Esophagus muscularis mucosa (tissue), 3 donors: ENCODE results near the gene IAH1.

Source experiments
- POLR2A ChIP-seq: fragments of 450-650 bp; IDR thresholded peaks from one replicate; pipeline ENCODE4 v1.6.1; 2017; ENCODE audit warnings: antibody characterized with exemption, moderate library complexity, mild to moderate bottlenecking, low read depth
- POLR2AphosphoS5 ChIP-seq, 2 donors: sonication (generic); formaldehyde crosslinking; IDR thresholded peaks; one replicate each; pipeline ENCODE4 v1.6.1; 2017; ENCODE audit warnings: antibody characterized with exemption in 2 of 2
- TF ChIP-seq, protein P1 (sequence below), 3 experiments: fragments of 200-600 bp in 2 of 3; fragments of 450-650 bp in 1 of 3; sonication (generic) in 2 of 3; IDR thresholded peaks; one replicate each; pipeline ENCODE4 v1.5.1; 2017 to 2019; ENCODE audit warnings: antibody characterized with exemption in 3 of 3, mild to moderate bottlenecking in 2 of 3, moderate library complexity in 1 of 3

GRCh38 chr2:9461079-9461478 lies 13.3 kb upstream of the IAH1 start:
- TF ChIP-seq POLR2A (no peak), POLR2AphosphoS5 (IDR thresholded peaks at IDR 0.05) (no peak)
- TF ChIP-seq, protein P1, sequence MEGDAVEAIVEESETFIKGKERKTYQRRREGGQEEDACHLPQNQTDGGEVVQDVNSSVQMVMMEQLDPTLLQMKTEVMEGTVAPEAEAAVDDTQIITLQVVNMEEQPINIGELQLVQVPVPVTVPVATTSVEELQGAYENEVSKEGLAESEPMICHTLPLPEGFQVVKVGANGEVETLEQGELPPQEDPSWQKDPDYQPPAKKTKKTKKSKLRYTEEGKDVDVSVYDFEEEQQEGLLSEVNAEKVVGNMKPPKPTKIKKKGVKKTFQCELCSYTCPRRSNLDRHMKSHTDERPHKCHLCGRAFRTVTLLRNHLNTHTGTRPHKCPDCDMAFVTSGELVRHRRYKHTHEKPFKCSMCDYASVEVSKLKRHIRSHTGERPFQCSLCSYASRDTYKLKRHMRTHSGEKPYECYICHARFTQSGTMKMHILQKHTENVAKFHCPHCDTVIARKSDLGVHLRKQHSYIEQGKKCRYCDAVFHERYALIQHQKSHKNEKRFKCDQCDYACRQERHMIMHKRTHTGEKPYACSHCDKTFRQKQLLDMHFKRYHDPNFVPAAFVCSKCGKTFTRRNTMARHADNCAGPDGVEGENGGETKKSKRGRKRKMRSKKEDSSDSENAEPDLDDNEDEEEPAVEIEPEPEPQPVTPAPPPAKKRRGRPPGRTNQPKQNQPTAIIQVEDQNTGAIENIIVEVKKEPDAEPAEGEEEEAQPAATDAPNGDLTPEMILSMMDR (IDR thresholded peaks at IDR 0.05) = no peak
